IMR-90 (cell line): ENCODE data around the gene STAT4. TPM values are rescaled to one million over a fixed set of nuclear protein-coding genes. Genes with fewer than 3 reads are reported as not detected.

Experiments
- ATAC-seq: fragments of 200-7000 bp; cut with Tn5 transposase; 2 replicates; pipeline ENCODE4 v1.9.1; 2020; ENCODE audit warnings: low read depth, mild to moderate bottlenecking, moderate library complexity
- BruUV-seq: library from RNA; stranded (reverse); fragments of 400-500 nt; replicated peaks from 2 replicates; lab custom pipeline; 2021; lab: Mats Ljungman, UMichigan
- CTCF ChIA-PET: fragments of 300-600 bp; formaldehyde crosslinking; extraction: SDS; loops from one replicate; lab custom pipeline; 2021; ENCODE audit warnings: antibody characterized with exemption; lab: Yijun Ruan, JAX
- POLR2A ChIA-PET: fragments of 300-600 bp; sonication (Branson Sonifier 250); formaldehyde crosslinking; loops from one replicate; lab custom pipeline; 2022; ENCODE audit warnings: antibody characterized with exemption; ENCODE audit not compliant: unreplicated experiment; lab: Charles Lee
- DNase-seq: peaks from one replicate; pipeline ENCODE4 v3.0.0; 2013
- H2AFZ ChIP-seq: replicated peaks from 2 replicates; pipeline ENCODE3; 2013; ENCODE audit warnings: low read length, mild to moderate bottlenecking; ENCODE audit not compliant: poor library complexity
- H2AK5ac ChIP-seq: 2 replicates; pipeline ENCODE4 v1.6.1; 2013; ENCODE audit warnings: low read depth, low read length, inconsistent platforms
- H2AK9ac ChIP-seq: replicated peaks from 2 replicates; pipeline ENCODE3; 2013; ENCODE audit warnings: mild to moderate bottlenecking, low read depth, low read length, moderate library complexity; ENCODE audit not compliant: poor library complexity
- H2BK120ac ChIP-seq: 2 replicates; pipeline ENCODE4 v1.6.1; 2013; ENCODE audit warnings: low read depth, low read length, inconsistent platforms
- H2BK15ac ChIP-seq: 3 replicates; pipeline ENCODE4 v1.6.1; 2013; ENCODE audit warnings: low read depth, low read length, inconsistent platforms
- H2BK20ac ChIP-seq: 2 replicates; pipeline ENCODE4 v1.6.1; 2013; ENCODE audit warnings: low read depth, mild to moderate bottlenecking, inconsistent platforms, low read length, moderate library complexity
- H2BK5ac ChIP-seq: 2 replicates; pipeline ENCODE4 v1.6.1; 2013; ENCODE audit warnings: mild to moderate bottlenecking, low read depth, low read length, inconsistent platforms; ENCODE audit not compliant: poor library complexity, severe bottlenecking
- H3K14ac ChIP-seq: replicated peaks from 2 replicates; pipeline ENCODE4 v1.6.1; 2013; ENCODE audit warnings: low read depth, low read length, inconsistent platforms
- H3K18ac ChIP-seq: 2 replicates; pipeline ENCODE4 v1.6.1; 2013; ENCODE audit warnings: low read depth, low read length, control low read depth
- H3K23ac ChIP-seq: 2 replicates; pipeline ENCODE4 v1.6.1; 2013; ENCODE audit warnings: low read depth, low read length, inconsistent platforms
- H3K27ac ChIP-seq: 2 replicates; pipeline ENCODE4 v1.5.1; 2013; ENCODE audit warnings: mild to moderate bottlenecking, control low read depth, low read length; ENCODE audit not compliant: insufficient read depth
- H3K27me3 ChIP-seq: 2 replicates; pipeline ENCODE4 v1.6.1; 2013; ENCODE audit warnings: low read length; ENCODE audit not compliant: control insufficient read depth, insufficient read depth
- H3K36me3 ChIP-seq: 2 replicates; pipeline ENCODE4 v1.6.1; 2013; ENCODE audit warnings: low read length, mixed read lengths; ENCODE audit not compliant: control insufficient read depth, insufficient read depth
- H3K4ac ChIP-seq: 2 replicates; pipeline ENCODE4 v1.6.1; 2013; ENCODE audit warnings: low read depth, low read length, inconsistent platforms
- H3K4me1 ChIP-seq: 2 replicates; pipeline ENCODE4 v1.6.1; 2013; ENCODE audit warnings: low read length, mixed read lengths; ENCODE audit not compliant: control insufficient read depth, insufficient read depth
- H3K4me2 ChIP-seq: 2 replicates; pipeline ENCODE4 v1.6.1; 2013; ENCODE audit warnings: low read depth, mild to moderate bottlenecking, control low read depth, low read length, moderate library complexity
- H3K4me3 ChIP-seq: 2 replicates; pipeline ENCODE4 v1.5.1; 2013; ENCODE audit warnings: low read depth, mild to moderate bottlenecking, control low read depth, low read length, moderate library complexity; ENCODE audit not compliant: insufficient read depth
- H3K56ac ChIP-seq: 2 replicates; pipeline ENCODE4 v1.6.1; 2013; ENCODE audit warnings: low read length, inconsistent platforms; ENCODE audit not compliant: insufficient read depth; ENCODE audit errors: extremely low read depth
- H3K79me1 ChIP-seq, 2 experiments: 2 replicates each; pipeline ENCODE4 v1.6.1; 2013; ENCODE audit warnings: low read length in 2 of 2, inconsistent platforms in 1 of 2, low read depth in 1 of 2
- H3K9ac ChIP-seq: 2 replicates; pipeline ENCODE4 v1.6.1; 2013; ENCODE audit warnings: low read depth, low read length, control low read depth
- H3K9me1 ChIP-seq: 2 replicates; pipeline ENCODE4 v1.6.1; 2013; ENCODE audit warnings: low read length, inconsistent platforms; ENCODE audit not compliant: insufficient read depth
- H3K9me3 ChIP-seq: 2 replicates; pipeline ENCODE4 v1.6.1; 2013; ENCODE audit warnings: low read length; ENCODE audit not compliant: control insufficient read depth, insufficient read depth
- H4K20me1 ChIP-seq: 2 replicates; pipeline ENCODE4 v1.6.1; 2013; ENCODE audit warnings: low read length, inconsistent platforms; ENCODE audit not compliant: insufficient read depth
- H4K5ac ChIP-seq: 2 replicates; pipeline ENCODE4 v1.6.1; 2013; ENCODE audit warnings: mild to moderate bottlenecking, low read depth, low read length, control low read depth
- H4K8ac ChIP-seq, 2 experiments: 2 replicates each; pipeline ENCODE4 v1.6.1; 2013; ENCODE audit warnings: low read depth in 2 of 2, low read length in 2 of 2, control low read depth in 1 of 2, inconsistent platforms in 1 of 2
- H4K91ac ChIP-seq: 2 replicates; pipeline ENCODE4 v1.6.1; 2013; ENCODE audit warnings: low read depth, low read length, inconsistent platforms; ENCODE audit not compliant: insufficient read depth
- BHLHE40 ChIP-seq: fragments of 150-350 bp; IDR thresholded peaks from 2 replicates; pipeline ENCODE4 v1.6.1; 2016; ENCODE audit warnings: mild to moderate bottlenecking, low read depth, low read length
- CEBPB ChIP-seq: IDR thresholded peaks from 2 replicates; pipeline ENCODE4 v1.6.1; 2012; ENCODE audit warnings: low read depth, low read length, improper control_type of control experiment
- CHD1 ChIP-seq: IDR thresholded peaks from 2 replicates; pipeline ENCODE4 v1.6.1; 2012; ENCODE audit warnings: low read depth, low read length, improper control_type of control experiment
- MAFK ChIP-seq: IDR thresholded peaks from 2 replicates; pipeline ENCODE4 v1.6.1; 2012; ENCODE audit warnings: low read depth, low read length, improper control_type of control experiment
- MXI1 ChIP-seq: IDR thresholded peaks from 2 replicates; pipeline ENCODE4 v1.6.1; 2012; ENCODE audit warnings: low read depth, mild to moderate bottlenecking, low read length, moderate library complexity, borderline replicate concordance
- NFE2L2 ChIP-seq: fragments of 150-350 bp; IDR thresholded peaks from 2 replicates; pipeline ENCODE4 v1.6.1; 2016; ENCODE audit warnings: low read depth, mild to moderate bottlenecking, low read length
- POLR2A ChIP-seq: IDR thresholded peaks from 2 replicates; pipeline ENCODE4 v1.6.1; 2012; ENCODE audit warnings: mild to moderate bottlenecking, low read depth, low read length
- RAD21 ChIP-seq: IDR thresholded peaks from 2 replicates; pipeline ENCODE4 v1.6.1; 2012; ENCODE audit warnings: low read length, improper control_type of control experiment
- RFX5 ChIP-seq: IDR thresholded peaks from 2 replicates; pipeline ENCODE4 v1.8.0; 2012; ENCODE audit warnings: low read depth, mild to moderate bottlenecking, low read length, moderate library complexity
- WGBS, 2 experiments: methylation state at CpG; one replicate each; pipeline versions ENCODE4 v1.1.5 to v1.1.7; 2013; ENCODE audit warnings: missing lambda C conversion rate in 2 of 2; ENCODE audit not compliant: insufficient read length in 1 of 2; ENCODE audit errors: extremely low coverage in 2 of 2; 5-methylcytosine and 5-hydroxymethylcytosine counted together
- dilution Hi-C: fragments of 300-500 bp; cut with HindIII; formaldehyde crosslinking; loops from one replicate; pipeline ENCODE4 v1.14.3; 2018; ENCODE audit warnings: low sequenced_read_pairs; ENCODE audit not compliant: unreplicated experiment
- in situ Hi-C: fragments of 300-500 bp; cut with MboI; formaldehyde crosslinking; loops from 3 replicates; pipeline ENCODE4 v1.14.3; 2019; ENCODE audit warnings: low sequenced_read_pairs, inconsistent platforms, mixed read lengths
- intact Hi-C: fragments of 100-400 bp; cut with micrococcal nuclease; formaldehyde crosslinking; loops from 2 replicates; pipeline ENCODE4 v1.10.0; 2022
- polyA plus RNA-seq, 3 experiments: library from polyadenylated mRNA; depleted of rRNA; stranded (reverse); fragments of >200 nt; gene quantifications; 2 replicates each; pipeline ENCODE4 v1.2.3, GENCODE V29; 2012; ENCODE audit warnings: low replicate concordance in 1 of 3
- total RNA-seq: library from RNA; depleted of rRNA; stranded (reverse); fragments of >200 nt; gene quantifications from 2 replicates; pipeline ENCODE4 v1.2.3, GENCODE V29; 2012
- TF ChIP-seq, protein P1 (sequence below): fragments of 150-350 bp; IDR thresholded peaks from 2 replicates; pipeline ENCODE4 v1.6.1; 2017; ENCODE audit warnings: mild to moderate bottlenecking, antibody characterized with exemption, low read length, low read depth
- TF ChIP-seq, protein P2 (sequence below): fragments of 150-350 bp; IDR thresholded peaks from 2 replicates; pipeline ENCODE4 v1.6.1; 2016; ENCODE audit warnings: low read depth, mild to moderate bottlenecking, low read length, moderate library complexity, borderline replicate concordance

Gene STAT4
- total and polyA plus RNA-seq, 2 of the 4 experiments (the other 2 are of a cell fraction): 0.36 to 0.48 TPM

DNA sequence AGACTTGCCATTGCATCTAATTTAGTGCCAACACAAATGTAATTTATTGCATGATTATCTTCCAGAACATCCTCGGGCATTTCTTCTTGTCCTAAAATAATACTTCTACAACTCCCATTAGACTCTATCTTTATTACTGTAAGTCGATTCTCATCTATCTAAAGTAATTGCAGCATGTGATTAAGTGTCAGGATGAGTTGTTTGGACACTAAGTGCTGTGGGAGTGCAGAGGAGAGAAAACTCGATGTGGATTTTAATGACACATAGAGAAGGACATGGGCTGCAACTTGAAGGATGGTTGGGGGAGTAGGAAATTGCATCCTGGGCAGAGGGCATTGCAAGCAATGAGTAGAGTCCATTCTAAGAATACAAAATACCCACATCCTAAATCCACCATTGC lies 33.5 kb downstream of the STAT4 start:
- H3K4ac ChIP-seq: no peak overlapping the region
- no peaks in the 10 kb centered on the region for H3K9me3 ChIP-seq
- no peaks in the 10 kb centered on the region for H3K9me1 ChIP-seq
- no peak overlapping the region for H2BK20ac ChIP-seq
- intact Hi-C loops: no loop called here
- no peak for TF ChIP-seq RFX5
- TF ChIP-seq CEBPB: no peak
- TF ChIP-seq, protein P1, sequence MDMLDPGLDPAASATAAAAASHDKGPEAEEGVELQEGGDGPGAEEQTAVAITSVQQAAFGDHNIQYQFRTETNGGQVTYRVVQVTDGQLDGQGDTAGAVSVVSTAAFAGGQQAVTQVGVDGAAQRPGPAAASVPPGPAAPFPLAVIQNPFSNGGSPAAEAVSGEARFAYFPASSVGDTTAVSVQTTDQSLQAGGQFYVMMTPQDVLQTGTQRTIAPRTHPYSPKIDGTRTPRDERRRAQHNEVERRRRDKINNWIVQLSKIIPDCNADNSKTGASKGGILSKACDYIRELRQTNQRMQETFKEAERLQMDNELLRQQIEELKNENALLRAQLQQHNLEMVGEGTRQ: no peak
- no peak for TF ChIP-seq RAD21
- no peak for TF ChIP-seq CHD1
- TF ChIP-seq POLR2A: no peak
- no peak for TF ChIP-seq NFE2L2
- TF ChIP-seq BHLHE40: no peak
- TF ChIP-seq, protein P2, sequence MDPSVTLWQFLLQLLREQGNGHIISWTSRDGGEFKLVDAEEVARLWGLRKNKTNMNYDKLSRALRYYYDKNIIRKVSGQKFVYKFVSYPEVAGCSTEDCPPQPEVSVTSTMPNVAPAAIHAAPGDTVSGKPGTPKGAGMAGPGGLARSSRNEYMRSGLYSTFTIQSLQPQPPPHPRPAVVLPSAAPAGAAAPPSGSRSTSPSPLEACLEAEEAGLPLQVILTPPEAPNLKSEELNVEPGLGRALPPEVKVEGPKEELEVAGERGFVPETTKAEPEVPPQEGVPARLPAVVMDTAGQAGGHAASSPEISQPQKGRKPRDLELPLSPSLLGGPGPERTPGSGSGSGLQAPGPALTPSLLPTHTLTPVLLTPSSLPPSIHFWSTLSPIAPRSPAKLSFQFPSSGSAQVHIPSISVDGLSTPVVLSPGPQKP: no peak
- no peak for TF ChIP-seq MXI1
- TF ChIP-seq MAFK: no peak
- H2BK15ac ChIP-seq: no peak overlapping the region
- peaks cover 2% of the 10 kb centered on the region; the same call in 1 of the 2 replicates for H3K4me1 ChIP-seq
- in situ Hi-C loops: no loop called here
- no peak overlapping the region for H4K91ac ChIP-seq
- DNase-seq (no peak), ATAC-seq (no peak)
- H3K56ac ChIP-seq: no peak overlapping the region
- CTCF ChIA-PET: no interaction called here
- dilution Hi-C loops: no loop called here
- POLR2A ChIA-PET: no interaction called here
- H3K36me3 ChIP-seq: no peaks in the 10 kb centered on the region
- no peak overlapping the region for H2AK5ac ChIP-seq
- H3K14ac ChIP-seq: no peak overlapping the region
- H3K9ac ChIP-seq: no peak overlapping the region
- H4K8ac ChIP-seq: no peak overlapping the region
- H3K27me3 ChIP-seq: no peaks in the 10 kb centered on the region; the same call in 1 of the 2 replicates
- no peak overlapping the region for H3K18ac ChIP-seq
- H2AFZ ChIP-seq: no peak overlapping the region
- no peak overlapping the region for H3K4me3 ChIP-seq
- no peak overlapping the region for H2AK9ac ChIP-seq
- H4K20me1 ChIP-seq: no peaks in the 10 kb centered on the region
- no peak overlapping the region for H2BK120ac ChIP-seq
- no peak overlapping the region for H3K23ac ChIP-seq
- BruUV-seq: no TSS peak
- no peak overlapping the region for H3K4me2 ChIP-seq
- no peak overlapping the region for H3K27ac ChIP-seq
- H3K79me1 ChIP-seq: no peaks in the 10 kb centered on the region
- H4K5ac ChIP-seq: no peak overlapping the region
- H2BK5ac ChIP-seq: no peak overlapping the region
- no CpG with 5 or more reads among the region's 3 CpGs for WGBS, 2 experiments
